IMR-90 (cell line): ENCODE results near the gene TM4SF5. TPM values are rescaled to one million over a fixed set of nuclear protein-coding genes. Genes with fewer than 3 reads are reported as not detected.

Source experiments
- ATAC-seq: fragments of 200-7000 bp; cut with Tn5 transposase; 2 replicates; pipeline ENCODE4 v1.9.1; 2020; ENCODE audit warnings: low read depth, mild to moderate bottlenecking, moderate library complexity
- BruUV-seq: library from RNA; stranded (reverse); fragments of 400-500 nt; replicated peaks from 2 replicates; lab custom pipeline; 2021; lab: Mats Ljungman, UMichigan
- CTCF ChIA-PET: fragments of 300-600 bp; formaldehyde crosslinking; extraction: SDS; loops from one replicate; lab custom pipeline; 2021; ENCODE audit warnings: antibody characterized with exemption; lab: Yijun Ruan, JAX
- POLR2A ChIA-PET: fragments of 300-600 bp; sonication (Branson Sonifier 250); formaldehyde crosslinking; loops from one replicate; lab custom pipeline; 2022; ENCODE audit warnings: antibody characterized with exemption; ENCODE audit not compliant: unreplicated experiment; lab: Charles Lee
- DNase-seq: peaks from one replicate; pipeline ENCODE4 v3.0.0; 2013
- H2AFZ ChIP-seq: replicated peaks from 2 replicates; pipeline ENCODE3; 2013; ENCODE audit warnings: low read length, mild to moderate bottlenecking; ENCODE audit not compliant: poor library complexity
- H2AK5ac ChIP-seq: 2 replicates; pipeline ENCODE4 v1.6.1; 2013; ENCODE audit warnings: low read depth, low read length, inconsistent platforms
- H2AK9ac ChIP-seq: replicated peaks from 2 replicates; pipeline ENCODE3; 2013; ENCODE audit warnings: mild to moderate bottlenecking, low read depth, low read length, moderate library complexity; ENCODE audit not compliant: poor library complexity
- H2BK120ac ChIP-seq: 2 replicates; pipeline ENCODE4 v1.6.1; 2013; ENCODE audit warnings: low read depth, low read length, inconsistent platforms
- H2BK15ac ChIP-seq: 3 replicates; pipeline ENCODE4 v1.6.1; 2013; ENCODE audit warnings: low read depth, low read length, inconsistent platforms
- H2BK20ac ChIP-seq: 2 replicates; pipeline ENCODE4 v1.6.1; 2013; ENCODE audit warnings: low read depth, mild to moderate bottlenecking, inconsistent platforms, low read length, moderate library complexity
- H2BK5ac ChIP-seq: 2 replicates; pipeline ENCODE4 v1.6.1; 2013; ENCODE audit warnings: mild to moderate bottlenecking, low read depth, low read length, inconsistent platforms; ENCODE audit not compliant: poor library complexity, severe bottlenecking
- H3K14ac ChIP-seq: replicated peaks from 2 replicates; pipeline ENCODE4 v1.6.1; 2013; ENCODE audit warnings: low read depth, low read length, inconsistent platforms
- H3K18ac ChIP-seq: 2 replicates; pipeline ENCODE4 v1.6.1; 2013; ENCODE audit warnings: low read depth, low read length, control low read depth
- H3K23ac ChIP-seq: 2 replicates; pipeline ENCODE4 v1.6.1; 2013; ENCODE audit warnings: low read depth, low read length, inconsistent platforms
- H3K27ac ChIP-seq: 2 replicates; pipeline ENCODE4 v1.5.1; 2013; ENCODE audit warnings: mild to moderate bottlenecking, control low read depth, low read length; ENCODE audit not compliant: insufficient read depth
- H3K27me3 ChIP-seq: 2 replicates; pipeline ENCODE4 v1.6.1; 2013; ENCODE audit warnings: low read length; ENCODE audit not compliant: control insufficient read depth, insufficient read depth
- H3K36me3 ChIP-seq: 2 replicates; pipeline ENCODE4 v1.6.1; 2013; ENCODE audit warnings: low read length, mixed read lengths; ENCODE audit not compliant: control insufficient read depth, insufficient read depth
- H3K4ac ChIP-seq: 2 replicates; pipeline ENCODE4 v1.6.1; 2013; ENCODE audit warnings: low read depth, low read length, inconsistent platforms
- H3K4me1 ChIP-seq: 2 replicates; pipeline ENCODE4 v1.6.1; 2013; ENCODE audit warnings: low read length, mixed read lengths; ENCODE audit not compliant: control insufficient read depth, insufficient read depth
- H3K4me2 ChIP-seq: 2 replicates; pipeline ENCODE4 v1.6.1; 2013; ENCODE audit warnings: low read depth, mild to moderate bottlenecking, control low read depth, low read length, moderate library complexity
- H3K4me3 ChIP-seq: 2 replicates; pipeline ENCODE4 v1.5.1; 2013; ENCODE audit warnings: low read depth, mild to moderate bottlenecking, control low read depth, low read length, moderate library complexity; ENCODE audit not compliant: insufficient read depth
- H3K56ac ChIP-seq: 2 replicates; pipeline ENCODE4 v1.6.1; 2013; ENCODE audit warnings: low read length, inconsistent platforms; ENCODE audit not compliant: insufficient read depth; ENCODE audit errors: extremely low read depth
- H3K79me1 ChIP-seq, 2 experiments: 2 replicates each; pipeline ENCODE4 v1.6.1; 2013; ENCODE audit warnings: low read length in 2 of 2, inconsistent platforms in 1 of 2, low read depth in 1 of 2
- H3K9ac ChIP-seq: 2 replicates; pipeline ENCODE4 v1.6.1; 2013; ENCODE audit warnings: low read depth, low read length, control low read depth
- H3K9me1 ChIP-seq: 2 replicates; pipeline ENCODE4 v1.6.1; 2013; ENCODE audit warnings: low read length, inconsistent platforms; ENCODE audit not compliant: insufficient read depth
- H3K9me3 ChIP-seq: 2 replicates; pipeline ENCODE4 v1.6.1; 2013; ENCODE audit warnings: low read length; ENCODE audit not compliant: control insufficient read depth, insufficient read depth
- H4K20me1 ChIP-seq: 2 replicates; pipeline ENCODE4 v1.6.1; 2013; ENCODE audit warnings: low read length, inconsistent platforms; ENCODE audit not compliant: insufficient read depth
- H4K5ac ChIP-seq: 2 replicates; pipeline ENCODE4 v1.6.1; 2013; ENCODE audit warnings: mild to moderate bottlenecking, low read depth, low read length, control low read depth
- H4K8ac ChIP-seq, 2 experiments: 2 replicates each; pipeline ENCODE4 v1.6.1; 2013; ENCODE audit warnings: low read depth in 2 of 2, low read length in 2 of 2, control low read depth in 1 of 2, inconsistent platforms in 1 of 2
- H4K91ac ChIP-seq: 2 replicates; pipeline ENCODE4 v1.6.1; 2013; ENCODE audit warnings: low read depth, low read length, inconsistent platforms; ENCODE audit not compliant: insufficient read depth
- ELK1 ChIP-seq: fragments of 150-350 bp; IDR thresholded peaks from 2 replicates; pipeline ENCODE4 v1.6.1; 2016; ENCODE audit warnings: low read depth, mild to moderate bottlenecking, low read length, moderate library complexity, borderline replicate concordance
- MAZ ChIP-seq: IDR thresholded peaks from 2 replicates; pipeline ENCODE4 v1.6.1; 2012; ENCODE audit warnings: low read depth, mild to moderate bottlenecking, low read length, improper control_type of control experiment, moderate library complexity, borderline replicate concordance
- MXI1 ChIP-seq: IDR thresholded peaks from 2 replicates; pipeline ENCODE4 v1.6.1; 2012; ENCODE audit warnings: low read depth, mild to moderate bottlenecking, low read length, moderate library complexity, borderline replicate concordance
- NFE2L2 ChIP-seq: fragments of 150-350 bp; IDR thresholded peaks from 2 replicates; pipeline ENCODE4 v1.6.1; 2016; ENCODE audit warnings: low read depth, mild to moderate bottlenecking, low read length
- RAD21 ChIP-seq: IDR thresholded peaks from 2 replicates; pipeline ENCODE4 v1.6.1; 2012; ENCODE audit warnings: low read length, improper control_type of control experiment
- USF2 ChIP-seq: fragments of 150-350 bp; IDR thresholded peaks from 2 replicates; pipeline ENCODE4 v1.6.1; 2017; ENCODE audit warnings: mild to moderate bottlenecking, antibody characterized with exemption, low read length, low read depth
- WGBS, 2 experiments: methylation state at CpG; one replicate each; pipeline versions ENCODE4 v1.1.5 to v1.1.7; 2013; ENCODE audit warnings: missing lambda C conversion rate in 2 of 2; ENCODE audit not compliant: insufficient read length in 1 of 2; ENCODE audit errors: extremely low coverage in 2 of 2; 5-methylcytosine and 5-hydroxymethylcytosine counted together
- dilution Hi-C: fragments of 300-500 bp; cut with HindIII; formaldehyde crosslinking; loops from one replicate; pipeline ENCODE4 v1.14.3; 2018; ENCODE audit warnings: low sequenced_read_pairs; ENCODE audit not compliant: unreplicated experiment
- in situ Hi-C: fragments of 300-500 bp; cut with MboI; formaldehyde crosslinking; loops from 3 replicates; pipeline ENCODE4 v1.14.3; 2019; ENCODE audit warnings: low sequenced_read_pairs, inconsistent platforms, mixed read lengths
- intact Hi-C: fragments of 100-400 bp; cut with micrococcal nuclease; formaldehyde crosslinking; loops from 2 replicates; pipeline ENCODE4 v1.10.0; 2022
- polyA plus RNA-seq, 3 experiments: library from polyadenylated mRNA; depleted of rRNA; stranded (reverse); fragments of >200 nt; gene quantifications; 2 replicates each; pipeline ENCODE4 v1.2.3, GENCODE V29; 2012; ENCODE audit warnings: low replicate concordance in 1 of 3
- total RNA-seq: library from RNA; depleted of rRNA; stranded (reverse); fragments of >200 nt; gene quantifications from 2 replicates; pipeline ENCODE4 v1.2.3, GENCODE V29; 2012

TM4SF5 gene
- total and polyA plus RNA-seq, 2 of the 4 experiments (the other 2 are of a cell fraction) = not detected

- no TSS peak for BruUV-seq
- ATAC-seq (no peak), DNase-seq (no peak)
- peaks cover 0 to 5% of the 10 kb centered on the region in 2 experiments; a peak in 2 of 4 replicates for H3K79me1 ChIP-seq
- H2BK20ac ChIP-seq = no peak overlapping the region
- H3K27ac ChIP-seq = no peak overlapping the region
- H4K20me1 ChIP-seq = no peaks in the 10 kb centered on the region
- no peak overlapping the region for H3K18ac ChIP-seq
- in situ Hi-C loops = loop anchor here (5.0 kb wide), 1 partner anchor 94 kb away; no protein-coding TSS in a partner anchor
- H3K4me1 ChIP-seq = peaks cover 5% of the 10 kb centered on the region; the same call in 1 of the 2 replicates
- ChIA-PET CTCF (interaction anchor here (0.6 to 1.1 kb wide), 2 partner anchors 11 to 115 kb away, joined by 4 to 5 read pairs; partner anchors contain the start of gene CHRNE), POLR2A (no interaction called here)
- no peak overlapping the region for H3K4ac ChIP-seq
- no peak overlapping the region for H2BK5ac ChIP-seq
- H2AK9ac ChIP-seq = no peak overlapping the region
- H2AK5ac ChIP-seq = no peak overlapping the region
- H3K4me2 ChIP-seq = no peak overlapping the region
- peaks cover 4% of the 10 kb centered on the region for H3K9me1 ChIP-seq
- no peak overlapping the region for H4K91ac ChIP-seq
- H4K5ac ChIP-seq = no peak overlapping the region
- no peaks in the 10 kb centered on the region for H3K36me3 ChIP-seq
- no peaks in the 10 kb centered on the region for H3K9me3 ChIP-seq
- dilution Hi-C loops = no loop called here
- no peak overlapping the region for H2BK120ac ChIP-seq
- no peak overlapping the region for H2AFZ ChIP-seq
- no peak overlapping the region for H3K14ac ChIP-seq
- TF ChIP-seq ELK1 (no peak), USF2 (no peak), NFE2L2 (no peak), MXI1 (no peak), RAD21 (no peak), MAZ (no peak)
- H3K4me3 ChIP-seq = no peak overlapping the region
- H4K8ac ChIP-seq = no peak overlapping the region
- no peak overlapping the region for H2BK15ac ChIP-seq
- H3K56ac ChIP-seq = no peak overlapping the region
- WGBS, 2 experiments = 86% methylated on average over 5 of the region's 14 CpGs; no CpG with 5 or more reads in 1 of the 2 experiments
- no peak overlapping the region for H3K9ac ChIP-seq
- peaks cover 29% of the 10 kb centered on the region for H3K27me3 ChIP-seq
- intact Hi-C loops = no loop called here
- no peak overlapping the region for H3K23ac ChIP-seq
Measured at GRCh38 chr17:4788159-4788806, 16.6 kb downstream of the TM4SF5 start.
